Kidney (tissue), 14 donors: ENCODE results near the gene ZIC2. TPM values are rescaled to one million over a fixed set of nuclear protein-coding genes. Genes with fewer than 3 reads are reported as not detected.

ENCODE experiments used
- DNase-seq, 5 donors: peaks; one replicate each; pipeline ENCODE4 v3.0.0-alpha.2; 2013 to 2020
- FAIRE-seq: peaks from 2 replicates; lab custom pipeline; 2012; peaks lifted over from hg19 to GRCh38; lab: Jason Lieb, UNC
- H3K27ac ChIP-seq, 2 donors: one replicate each; pipeline ENCODE4 v1.7.0; 2013; ENCODE audit warnings: low read depth in 2 of 2, low read length in 2 of 2, inconsistent platforms in 1 of 2
- H3K27me3 ChIP-seq: one replicate; pipeline ENCODE4 v1.7.1; 2013; ENCODE audit warnings: low read length, inconsistent platforms; ENCODE audit not compliant: control insufficient read depth, insufficient read depth
- H3K36me3 ChIP-seq, 3 donors: one replicate each; pipeline versions ENCODE4 v1.7.0 to v1.7.1; 2013; ENCODE audit warnings: low read length in 3 of 3, control low read depth in 1 of 3, inconsistent platforms in 1 of 3; ENCODE audit not compliant: insufficient read depth in 3 of 3, control insufficient read depth in 2 of 3
- H3K4me1 ChIP-seq, 3 donors: one replicate each; pipeline versions ENCODE4 v1.7.0 to v1.7.1; 2013; ENCODE audit warnings: low read length in 3 of 3, inconsistent platforms in 1 of 3, low read depth in 1 of 3; ENCODE audit not compliant: control insufficient read depth in 2 of 3, insufficient read depth in 2 of 3
- H3K4me3 ChIP-seq, 3 donors: one replicate each; pipeline versions ENCODE4 v1.7.0 to v1.8.1; 2013; ENCODE audit warnings: low read length in 3 of 3, control low read depth in 1 of 3, inconsistent platforms in 1 of 3
- H3K9ac ChIP-seq, 3 donors: one replicate each; pipeline versions ENCODE4 v1.7.0 to v1.7.1; 2013; ENCODE audit warnings: low read length in 3 of 3, control low read depth in 1 of 3, inconsistent platforms in 1 of 3
- H3K9me3 ChIP-seq, 3 donors: one replicate each; pipeline versions ENCODE4 v1.7.0 to v1.7.1; 2013; ENCODE audit warnings: low read length in 3 of 3, control low read depth in 1 of 3, inconsistent platforms in 1 of 3; ENCODE audit not compliant: control insufficient read depth in 2 of 3, insufficient read depth in 1 of 3
- intact Hi-C: fragments of 100-400 bp; cut with DNase I; formaldehyde crosslinking; loops from one replicate; pipeline ENCODE4 v1.11.1; 2022
- polyA plus RNA-seq: library from polyadenylated mRNA; stranded (reverse); fragments of 350-450 nt; fragmentation: Illumina TruSeq; extraction: RNeasy Lipid Tissue Mini Kit (QIAGEN cat#74804); gene quantifications from one replicate; pipeline ENCODE4 v1.2.3, GENCODE V29; 2014; ENCODE audit warnings: low read depth, low replicate concordance; ENCODE audit not compliant: insufficient read depth
- total RNA-seq: library from RNA; stranded (reverse); fragmentation: NEBNext Ultra II Directional; extraction: Animal tissue kit (Norgen Biotek cat#: 25700); gene quantifications from one replicate; pipeline ENCODE4 v1.2.1, GENCODE V29; 2021
- TF ChIP-seq, protein P1 (sequence below): IDR thresholded peaks from 3 replicates; pipeline ENCODE4 v1.5.1; 2012; ENCODE audit warnings: mild to moderate bottlenecking, moderate library complexity, borderline replicate concordance; ENCODE audit not compliant: insufficient read depth; ENCODE audit errors: extremely low read depth
- donor health status: control.
- donor health status: control.
- donor health status: control.
- donor health status: control.
- donor health status: control.
- donor health status: DM: yes; HTN: yes; CAD: no.
- donor health status: Normal renal cell carcinoma (clear cell type).

The ZIC2 gene
- total and polyA plus RNA-seq, 2 donors from 2014 or later, result 0.13 to 1.4 TPM

DNA sequence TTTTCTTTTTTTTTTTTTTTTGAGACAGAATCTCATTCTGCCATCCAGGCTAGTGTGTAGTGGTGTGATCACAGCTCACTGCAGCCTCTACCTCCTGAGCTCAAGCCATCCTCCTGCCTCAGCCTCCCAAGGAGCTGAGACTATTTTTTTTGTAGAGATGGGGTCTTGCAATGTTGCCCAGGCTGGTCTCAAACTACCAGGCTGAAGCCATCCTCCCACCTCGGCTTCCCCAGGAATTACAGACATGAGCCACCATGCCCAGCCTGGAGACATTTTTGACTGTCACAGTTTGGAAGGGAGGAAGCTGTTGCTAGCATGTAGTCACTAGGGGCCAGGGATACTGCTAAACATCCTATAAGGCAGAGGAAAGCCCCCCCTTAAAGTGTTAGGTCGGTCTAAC, 33.9 kb upstream of the ZIC2 start:
- Histone ChIP-seq H3K4me3 (no peak overlapping the region), H3K9me3 (no peaks in the 10 kb centered on the region), H3K27me3 (no peaks in the 10 kb centered on the region), H3K9ac (no peak overlapping the region), H3K36me3 (no peaks in the 10 kb centered on the region), H3K4me1 (no peaks in the 10 kb centered on the region), H3K27ac (no peak overlapping the region)
- FAIRE-seq (no peak), DNase-seq (no peak)
- intact Hi-C loops, result no loop called here
- TF ChIP-seq, protein P1, sequence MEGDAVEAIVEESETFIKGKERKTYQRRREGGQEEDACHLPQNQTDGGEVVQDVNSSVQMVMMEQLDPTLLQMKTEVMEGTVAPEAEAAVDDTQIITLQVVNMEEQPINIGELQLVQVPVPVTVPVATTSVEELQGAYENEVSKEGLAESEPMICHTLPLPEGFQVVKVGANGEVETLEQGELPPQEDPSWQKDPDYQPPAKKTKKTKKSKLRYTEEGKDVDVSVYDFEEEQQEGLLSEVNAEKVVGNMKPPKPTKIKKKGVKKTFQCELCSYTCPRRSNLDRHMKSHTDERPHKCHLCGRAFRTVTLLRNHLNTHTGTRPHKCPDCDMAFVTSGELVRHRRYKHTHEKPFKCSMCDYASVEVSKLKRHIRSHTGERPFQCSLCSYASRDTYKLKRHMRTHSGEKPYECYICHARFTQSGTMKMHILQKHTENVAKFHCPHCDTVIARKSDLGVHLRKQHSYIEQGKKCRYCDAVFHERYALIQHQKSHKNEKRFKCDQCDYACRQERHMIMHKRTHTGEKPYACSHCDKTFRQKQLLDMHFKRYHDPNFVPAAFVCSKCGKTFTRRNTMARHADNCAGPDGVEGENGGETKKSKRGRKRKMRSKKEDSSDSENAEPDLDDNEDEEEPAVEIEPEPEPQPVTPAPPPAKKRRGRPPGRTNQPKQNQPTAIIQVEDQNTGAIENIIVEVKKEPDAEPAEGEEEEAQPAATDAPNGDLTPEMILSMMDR, result no peak

DNA sequence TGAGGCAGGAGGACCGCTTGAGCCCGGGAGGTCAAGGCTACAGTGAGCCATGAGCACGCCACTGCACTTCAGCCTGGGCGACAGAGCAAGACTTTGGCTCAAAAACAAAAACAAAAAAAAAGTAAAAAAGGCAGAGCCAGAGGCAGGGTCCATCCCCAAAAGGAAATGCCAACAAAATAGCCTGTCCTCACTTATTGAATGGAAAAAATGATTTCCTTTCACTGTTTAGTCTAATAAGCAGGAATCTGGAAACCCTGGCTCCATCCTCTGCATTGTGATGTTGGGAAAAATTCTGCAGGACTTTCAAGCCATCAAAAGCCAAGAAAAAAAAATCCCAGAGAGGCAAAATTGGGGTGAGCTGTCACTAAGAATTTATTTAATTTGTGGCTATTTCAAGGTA, 33.2 kb upstream of the ZIC2 start:
- peaks cover 2% of the 10 kb centered on the region for H3K27me3 ChIP-seq
- TF ChIP-seq, protein P1, result no peak
- H3K27ac ChIP-seq, result no peak overlapping the region
- H3K36me3 ChIP-seq, result no peaks in the 10 kb centered on the region
- H3K4me3 ChIP-seq, result no peak overlapping the region
- DNase-seq (no peak), FAIRE-seq (no peak)
- no peaks in the 10 kb centered on the region for H3K9me3 ChIP-seq
- H3K4me1 ChIP-seq, result no peaks in the 10 kb centered on the region
- H3K9ac ChIP-seq, result no peak overlapping the region
- intact Hi-C loops, result no loop called here

DNA sequence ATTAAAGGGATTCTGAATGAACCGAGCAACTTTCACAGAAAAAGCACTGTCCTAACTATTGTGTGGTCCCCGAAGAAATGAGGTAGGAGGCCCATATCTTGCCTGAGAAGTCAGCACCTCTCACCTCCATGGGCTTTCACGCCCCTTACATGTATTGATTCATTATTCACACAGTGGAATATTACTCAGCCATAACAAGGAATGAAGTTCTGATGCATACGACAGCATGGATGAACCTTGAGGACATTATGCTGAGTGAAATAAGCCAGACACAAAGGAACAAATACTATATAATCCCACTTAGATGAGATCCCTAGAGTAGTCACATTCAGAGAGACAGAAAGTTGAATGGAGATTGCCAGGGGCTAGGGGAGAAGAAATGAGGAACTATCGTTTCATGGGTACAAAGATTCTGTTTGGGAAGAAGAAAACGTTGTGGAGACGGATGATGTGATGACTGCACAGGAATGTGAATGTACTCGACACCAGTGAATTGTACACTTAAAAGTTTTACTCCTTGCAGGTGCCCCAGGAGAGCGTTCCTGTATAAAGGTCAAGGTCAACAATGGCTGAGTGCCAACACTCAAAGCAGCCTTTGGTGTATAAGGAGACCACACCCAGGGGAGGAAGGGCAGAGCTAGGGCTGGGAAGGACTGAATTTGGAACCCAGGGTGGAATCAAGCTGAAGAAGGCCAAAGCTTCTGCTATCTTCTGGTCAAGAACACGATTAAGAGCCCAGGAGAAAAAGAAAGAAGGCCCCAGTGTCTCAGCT, 32.5 kb upstream of the ZIC2 start:
- H3K27ac ChIP-seq, result no peak overlapping the region
- intact Hi-C loops, result no loop called here
- no peaks in the 10 kb centered on the region for H3K36me3 ChIP-seq
- H3K9me3 ChIP-seq, result no peaks in the 10 kb centered on the region
- FAIRE-seq, result no peak
- peaks cover 4% of the 10 kb centered on the region for H3K27me3 ChIP-seq
- no peaks in the 10 kb centered on the region for H3K4me1 ChIP-seq
- H3K9ac ChIP-seq, result no peak overlapping the region
- no peak overlapping the region for H3K4me3 ChIP-seq
- no peak for DNase-seq
- TF ChIP-seq, protein P1, result no peak
